NCI-H1694 treated with DMSO at 0.1 percent for 48 hours (cell line): ENCODE measurements around the gene CNOT10.
A peak's percentile ranks its signal among the peaks of the same experiment; 100 is the strongest.
"Not testable (repeated sequence)": the region's sequence is repeated elsewhere in the genome, so short reads cannot be mapped to it uniquely, and the experiment has no call there.

Experiments
- DNase-seq: peaks from one replicate; lab custom pipeline; 2025; lab: John Stamatoyannopoulos, UW

The CNOT10 gene, protein sequence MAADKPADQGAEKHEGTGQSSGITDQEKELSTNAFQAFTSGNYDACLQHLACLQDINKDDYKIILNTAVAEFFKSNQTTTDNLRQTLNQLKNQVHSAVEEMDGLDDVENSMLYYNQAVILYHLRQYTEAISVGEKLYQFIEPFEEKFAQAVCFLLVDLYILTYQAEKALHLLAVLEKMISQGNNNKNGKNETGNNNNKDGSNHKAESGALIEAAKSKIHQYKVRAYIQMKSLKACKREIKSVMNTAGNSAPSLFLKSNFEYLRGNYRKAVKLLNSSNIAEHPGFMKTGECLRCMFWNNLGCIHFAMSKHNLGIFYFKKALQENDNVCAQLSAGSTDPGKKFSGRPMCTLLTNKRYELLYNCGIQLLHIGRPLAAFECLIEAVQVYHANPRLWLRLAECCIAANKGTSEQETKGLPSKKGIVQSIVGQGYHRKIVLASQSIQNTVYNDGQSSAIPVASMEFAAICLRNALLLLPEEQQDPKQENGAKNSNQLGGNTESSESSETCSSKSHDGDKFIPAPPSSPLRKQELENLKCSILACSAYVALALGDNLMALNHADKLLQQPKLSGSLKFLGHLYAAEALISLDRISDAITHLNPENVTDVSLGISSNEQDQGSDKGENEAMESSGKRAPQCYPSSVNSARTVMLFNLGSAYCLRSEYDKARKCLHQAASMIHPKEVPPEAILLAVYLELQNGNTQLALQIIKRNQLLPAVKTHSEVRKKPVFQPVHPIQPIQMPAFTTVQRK

DNA sequence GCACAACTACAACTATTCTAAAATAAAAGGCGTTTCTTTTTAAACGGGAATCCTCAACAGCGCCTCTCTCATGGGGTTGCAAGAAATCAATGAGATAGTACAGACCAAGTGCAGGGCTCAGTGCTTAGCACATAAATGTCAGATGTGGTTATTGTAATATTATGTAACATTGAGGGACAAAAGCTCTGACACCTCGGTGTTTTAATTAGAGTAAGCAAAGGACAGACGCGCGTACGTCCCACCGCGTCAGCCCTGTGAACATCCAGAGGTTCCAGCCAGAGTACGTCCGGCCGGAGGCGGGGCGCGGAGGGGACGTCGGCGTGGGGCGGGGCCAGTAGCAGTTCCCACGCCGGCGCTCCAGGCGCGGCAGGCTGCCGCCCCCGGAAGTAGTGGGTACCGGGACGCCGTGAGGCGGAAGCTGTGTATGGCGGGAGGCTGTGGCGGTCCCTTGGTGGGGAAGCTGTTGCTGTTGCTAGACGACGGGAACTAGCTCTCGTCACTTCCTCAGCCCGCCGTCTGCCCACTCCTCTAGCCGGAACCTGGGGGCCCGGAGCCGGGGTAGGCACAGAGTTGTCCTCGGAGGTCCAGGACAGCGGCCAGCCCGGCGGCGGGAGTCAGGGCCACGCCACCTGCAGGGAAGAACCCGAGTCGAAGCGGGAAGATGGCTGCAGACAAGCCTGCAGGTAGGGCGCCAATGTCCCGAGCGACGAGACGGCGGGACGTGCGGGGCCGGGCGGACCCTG lies at the start of gene CNOT10:
Gene CNOT10, plus strand, starts transcription at position 389 of the 743 bp plus-strand sequence. Its CDS starts 273 bp downstream, at position 662.
- peak; percentile 68 for DNase-seq

DNA sequence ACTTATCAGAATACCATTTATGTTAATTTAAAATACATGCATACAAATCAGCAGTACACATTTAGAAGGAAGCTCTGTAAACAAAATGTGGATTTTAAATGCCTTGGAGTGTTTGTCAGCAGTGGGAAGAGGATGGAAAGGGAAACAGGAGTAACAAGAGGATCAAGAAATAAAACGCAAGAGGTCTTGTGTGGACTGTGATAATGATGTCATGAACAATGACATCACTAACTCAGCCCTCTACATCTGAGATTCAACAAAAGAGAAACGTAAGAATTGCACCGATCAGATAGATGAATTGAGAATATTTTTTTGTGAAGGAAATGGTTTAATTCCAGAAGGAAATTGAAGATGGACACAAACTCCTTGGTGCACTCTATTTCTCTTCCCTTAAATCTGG lies 44.0 kb upstream of the CNOT10 start:
- no peak for DNase-seq

DNA sequence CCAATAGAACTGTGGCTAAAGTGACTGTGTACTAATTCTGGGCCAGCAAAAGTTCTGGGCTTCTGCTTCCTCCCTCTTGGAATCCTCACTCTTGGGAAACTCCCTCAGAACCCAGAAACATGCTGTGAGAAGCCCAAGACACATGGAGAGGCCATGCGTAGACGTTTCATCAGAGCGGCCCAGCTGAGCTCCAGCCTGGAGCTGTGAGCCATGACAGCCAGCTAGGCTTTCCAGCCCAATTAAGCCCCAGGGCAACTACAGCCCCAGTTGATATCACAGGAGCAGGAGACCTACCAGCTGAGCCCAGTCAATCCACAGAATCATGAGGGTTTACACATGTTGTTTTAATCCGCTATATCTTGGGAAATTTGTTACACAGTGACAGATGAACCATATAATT lies 43.6 kb upstream of the CNOT10 start:
- DNase-seq, result no peak

DNA sequence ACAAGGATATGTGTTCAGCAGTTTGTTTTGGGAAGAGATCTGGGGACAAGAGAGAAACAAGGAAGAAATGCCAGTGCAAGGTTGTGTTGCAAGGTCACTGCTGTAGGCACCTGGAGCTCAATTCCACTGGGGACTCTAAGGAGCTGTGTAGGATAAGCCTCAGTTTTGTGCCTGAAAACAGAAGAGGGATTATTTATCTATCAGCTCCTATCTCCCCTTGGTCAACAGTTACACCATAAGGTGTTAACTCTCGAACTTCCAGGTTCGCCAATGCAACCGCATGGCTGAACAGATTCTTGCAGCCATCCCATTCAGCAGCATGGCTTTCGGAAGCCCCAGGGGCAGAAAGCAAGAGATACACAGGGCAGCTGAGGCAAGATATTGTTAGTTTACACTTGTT lies 41.6 kb upstream of the CNOT10 start:
- DNase-seq, result no peak

DNA sequence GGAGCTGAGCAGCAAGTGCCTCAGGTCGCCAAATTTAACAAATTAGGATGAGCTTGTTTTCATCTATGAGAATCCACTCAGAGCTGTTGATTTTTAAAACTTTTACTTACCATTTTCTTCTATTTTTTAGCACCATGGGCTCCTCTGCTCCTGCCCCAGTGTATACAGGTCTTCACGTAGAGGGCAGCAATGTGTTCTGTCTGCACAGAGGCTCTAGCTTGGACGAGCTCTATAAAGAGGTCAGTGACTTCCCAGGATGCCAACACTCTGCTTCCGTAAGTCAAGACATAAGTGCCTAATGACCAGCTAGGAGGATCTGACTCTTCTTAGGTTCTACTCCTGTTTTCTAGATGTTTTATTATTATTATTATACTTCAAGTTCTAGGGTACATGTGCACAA lies 41.2 kb upstream of the CNOT10 start:
- DNase-seq, result no peak

DNA sequence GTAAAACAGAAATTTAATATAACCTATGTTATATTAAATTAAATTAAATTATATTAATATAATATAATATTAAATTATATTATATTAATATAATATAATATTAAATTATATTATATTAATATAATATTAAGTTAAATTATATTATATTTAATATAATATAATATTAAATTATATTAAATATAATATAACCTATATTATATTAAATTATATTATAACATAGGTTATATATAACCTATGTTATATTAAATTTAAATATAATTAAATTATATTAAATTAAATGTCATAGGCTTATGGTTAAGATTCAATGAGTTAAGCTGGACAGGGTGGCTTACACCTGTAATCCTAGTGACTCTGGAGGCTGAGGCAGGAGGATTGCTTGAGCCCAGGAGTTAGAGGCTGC lies 40.6 kb upstream of the CNOT10 start:
- DNase-seq, result no peak

DNA sequence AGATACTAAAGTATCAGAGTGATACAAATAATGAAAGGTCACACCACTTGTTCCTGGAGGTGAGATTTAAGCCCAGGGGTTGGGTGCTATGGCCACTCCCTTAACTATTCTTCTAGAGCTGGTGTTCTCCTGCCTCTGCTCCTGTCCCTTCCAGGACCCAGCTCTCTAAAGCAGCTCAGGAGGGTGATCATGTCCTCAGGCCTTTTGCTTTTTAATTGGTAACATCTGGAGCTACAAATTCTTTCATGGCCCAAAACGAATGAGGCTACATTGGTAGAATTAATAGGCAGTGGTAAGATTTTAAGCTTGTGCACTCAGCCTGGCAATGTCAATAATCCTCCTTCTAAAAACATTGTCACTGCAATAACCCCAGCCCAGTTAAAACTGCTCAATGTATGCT lies 38.2 kb upstream of the CNOT10 start:
- no peak for DNase-seq

DNA sequence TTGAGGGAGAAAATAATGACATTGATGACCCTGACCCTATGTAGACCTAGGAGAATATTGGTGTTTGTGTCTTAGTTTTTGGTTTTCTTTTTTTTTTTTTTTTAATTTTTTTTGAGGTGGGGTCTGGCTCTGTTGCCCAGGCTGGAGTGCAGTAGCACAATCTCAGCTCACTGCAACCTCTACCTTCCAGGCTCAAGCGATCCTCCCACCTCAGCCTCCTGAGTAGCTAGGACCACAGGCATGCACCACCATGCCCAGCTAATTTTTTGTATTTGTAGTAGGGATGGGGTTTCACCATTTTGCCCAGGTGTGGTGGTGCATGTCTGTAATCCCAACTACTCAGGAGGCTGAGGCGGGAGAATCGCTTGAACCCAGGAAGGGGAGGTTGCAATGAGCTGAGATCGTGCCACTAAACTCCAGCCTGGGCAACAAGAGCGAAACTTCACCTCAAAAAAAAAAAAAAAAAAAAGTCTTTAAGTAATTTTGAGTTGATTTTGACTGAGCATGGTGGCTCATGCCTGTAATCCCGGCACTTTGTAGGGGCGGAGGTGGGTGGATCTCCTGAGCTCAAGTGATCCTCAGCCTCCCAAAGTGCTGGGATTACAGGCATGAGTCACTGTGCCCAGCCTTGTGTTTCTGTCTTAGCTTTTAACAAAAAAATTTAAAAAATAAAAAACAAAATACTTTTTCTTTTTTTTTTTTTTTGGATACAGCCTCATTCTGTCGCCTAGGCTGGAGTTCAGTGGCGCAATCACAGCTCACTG lies 32.5 kb upstream of the CNOT10 start:
- not testable (repeated sequence) for DNase-seq

DNA sequence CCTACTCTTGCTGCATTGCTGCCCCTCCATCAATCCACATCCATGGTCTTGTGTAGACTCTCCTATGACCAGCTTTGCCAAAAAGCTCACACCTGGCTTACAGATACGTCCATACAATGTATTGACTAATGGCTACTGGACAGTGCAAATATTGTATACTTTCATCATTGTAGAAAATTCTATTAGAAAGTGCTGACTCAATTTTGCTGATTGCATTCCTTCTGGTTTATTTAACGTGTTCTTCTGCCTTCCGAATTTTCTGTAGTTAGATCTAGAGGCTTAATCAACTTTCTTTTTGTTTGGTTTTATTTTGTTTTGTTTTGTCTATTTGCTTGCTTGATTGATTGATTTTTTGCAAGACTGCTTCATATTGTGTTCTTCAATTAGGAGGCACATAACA lies 29.8 kb upstream of the CNOT10 start:
- DNase-seq, result no peak

DNA sequence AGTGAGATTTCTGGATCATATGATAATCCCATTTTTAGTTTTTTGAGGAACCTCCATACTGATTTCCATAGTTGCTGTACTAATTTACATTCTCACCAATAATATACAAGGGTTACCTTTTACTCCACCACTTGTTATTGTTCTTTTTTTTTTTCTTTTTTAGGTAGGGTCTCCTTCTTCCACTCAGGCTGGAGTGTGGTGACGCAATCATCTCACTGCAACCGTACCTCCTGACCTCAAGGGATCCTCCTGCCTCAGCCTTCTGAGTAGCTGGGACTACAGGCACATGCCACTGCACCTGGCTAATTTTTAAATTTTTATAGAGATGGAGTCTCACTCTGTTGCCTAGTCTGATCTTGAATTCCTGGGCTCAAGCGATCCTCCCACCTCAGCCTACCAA lies 24.4 kb upstream of the CNOT10 start:
- no peak for DNase-seq

DNA sequence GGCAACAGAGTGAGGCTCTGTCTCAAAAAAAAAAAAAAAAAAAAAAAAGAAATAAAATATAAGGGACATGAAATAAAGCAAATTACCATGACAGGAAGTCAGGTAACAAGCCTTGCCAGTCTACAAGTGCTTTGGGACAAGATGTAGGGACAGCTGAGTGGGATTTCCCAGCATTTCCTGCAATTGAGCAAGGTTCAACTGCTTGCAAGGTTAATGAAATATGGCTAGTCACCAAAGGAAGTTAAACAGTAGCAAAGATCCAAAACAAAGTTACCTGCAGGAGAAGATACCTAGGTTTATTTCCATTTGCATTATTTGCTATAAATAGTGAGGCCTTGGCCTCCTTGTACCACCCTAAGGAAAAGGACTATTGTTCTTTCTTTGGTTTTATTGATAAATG lies 22.3 kb upstream of the CNOT10 start:
- DNase-seq, result no peak

DNA sequence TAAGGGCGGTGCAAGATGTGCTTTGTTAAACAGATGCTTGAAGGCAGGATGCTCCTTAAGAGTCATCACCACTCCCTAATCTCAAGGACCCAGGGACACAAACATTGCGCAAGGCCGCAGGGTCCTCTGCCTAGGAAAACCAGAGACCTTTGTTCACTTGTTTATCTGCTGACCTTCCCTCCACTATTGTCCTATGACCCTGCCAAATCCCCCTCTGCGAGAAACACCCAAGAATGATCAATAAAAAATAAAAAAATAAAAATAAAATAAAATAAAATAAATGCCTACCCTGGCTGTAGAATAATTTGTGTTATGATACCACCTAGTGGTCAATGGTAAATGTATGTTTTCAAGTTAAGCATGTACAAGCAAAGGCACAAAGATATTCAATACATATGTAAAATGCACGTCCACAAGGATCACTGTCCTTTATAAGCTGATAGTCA lies 20.3 kb upstream of the CNOT10 start:
- peak; percentile 10 for DNase-seq

DNA sequence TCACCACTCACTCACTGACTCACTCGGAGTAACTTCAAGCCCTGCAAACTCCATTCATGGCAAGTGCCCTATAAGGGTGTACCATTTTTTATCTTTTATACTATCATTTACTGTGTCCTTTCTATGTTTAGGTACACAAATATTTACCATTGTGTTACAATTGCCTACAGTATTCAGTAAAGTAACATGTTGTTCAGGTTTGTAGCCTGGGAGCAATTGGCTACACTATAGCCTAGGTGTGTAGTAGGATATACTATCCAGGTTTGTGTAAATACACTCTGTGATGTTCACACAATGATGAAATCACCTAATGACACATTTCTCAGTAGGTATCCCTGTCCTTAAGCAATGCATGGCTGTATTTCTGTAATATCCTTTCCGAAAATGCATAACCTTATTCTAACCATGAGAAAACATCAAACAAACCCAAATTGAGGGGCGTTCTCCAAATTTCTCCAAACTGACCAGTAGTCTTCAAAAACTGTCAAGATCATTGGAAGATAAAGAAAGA lies 17.9 kb upstream of the CNOT10 start:
- no peak for DNase-seq

DNA sequence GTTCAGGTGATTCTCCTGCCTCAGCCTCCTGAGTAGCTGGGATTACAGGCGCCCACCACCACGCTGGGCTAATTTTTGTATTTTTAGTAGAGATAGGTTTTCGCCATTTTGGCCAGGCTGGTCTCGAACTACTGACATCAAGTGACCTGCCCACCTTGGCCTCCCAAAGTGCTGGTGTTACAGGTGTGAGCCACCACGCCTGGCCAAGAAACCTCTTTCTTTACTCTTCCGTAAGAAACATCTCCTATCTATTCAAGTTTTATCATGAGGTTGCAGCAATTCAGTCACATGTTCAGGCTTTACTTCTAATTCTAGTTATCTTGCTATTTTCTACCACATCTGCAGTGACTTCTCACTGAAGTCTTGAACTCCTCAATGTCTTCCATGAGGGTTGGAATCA lies 15.8 kb upstream of the CNOT10 start:
- not testable (repeated sequence) for DNase-seq

DNA sequence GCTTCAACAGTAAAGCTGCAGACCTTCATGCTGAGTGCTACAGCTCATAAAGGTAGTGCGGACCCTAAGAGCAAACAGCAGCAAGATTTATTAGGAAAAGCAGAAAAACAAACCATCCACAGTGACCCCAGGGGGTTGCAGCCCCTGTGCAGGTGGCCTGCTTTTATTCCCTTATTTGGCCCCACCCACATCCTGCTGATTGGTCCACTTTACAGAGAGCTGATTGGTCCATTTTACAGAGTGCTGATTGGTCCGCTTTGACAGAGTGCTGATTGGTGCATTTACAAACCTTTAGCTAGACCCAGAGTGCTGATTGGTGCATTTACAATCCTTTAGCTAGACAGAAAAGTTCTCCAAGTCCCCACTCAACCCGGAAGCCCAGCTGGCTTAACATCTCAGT lies 11.3 kb upstream of the CNOT10 start:
- DNase-seq, result not testable (repeated sequence)

DNA sequence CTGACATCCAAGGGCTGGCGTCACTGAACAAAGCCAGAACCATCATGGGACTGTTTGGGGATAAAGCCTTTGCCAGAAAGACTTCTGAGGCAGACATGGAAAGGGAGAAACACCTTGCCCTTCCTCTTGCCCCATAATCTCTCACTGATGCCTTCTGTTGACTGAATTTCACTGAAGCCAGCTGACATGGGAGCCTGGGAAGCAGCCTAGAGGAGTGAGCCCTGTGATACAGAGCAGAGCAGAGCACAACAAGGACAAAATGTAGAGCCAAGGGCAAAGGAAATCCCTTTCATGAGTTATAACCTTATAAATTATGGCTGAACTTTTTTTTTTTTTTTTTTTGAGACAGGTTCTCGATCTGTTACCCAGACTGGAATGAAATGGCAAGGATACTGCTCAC lies 9.8 kb upstream of the CNOT10 start:
- no peak for DNase-seq

DNA sequence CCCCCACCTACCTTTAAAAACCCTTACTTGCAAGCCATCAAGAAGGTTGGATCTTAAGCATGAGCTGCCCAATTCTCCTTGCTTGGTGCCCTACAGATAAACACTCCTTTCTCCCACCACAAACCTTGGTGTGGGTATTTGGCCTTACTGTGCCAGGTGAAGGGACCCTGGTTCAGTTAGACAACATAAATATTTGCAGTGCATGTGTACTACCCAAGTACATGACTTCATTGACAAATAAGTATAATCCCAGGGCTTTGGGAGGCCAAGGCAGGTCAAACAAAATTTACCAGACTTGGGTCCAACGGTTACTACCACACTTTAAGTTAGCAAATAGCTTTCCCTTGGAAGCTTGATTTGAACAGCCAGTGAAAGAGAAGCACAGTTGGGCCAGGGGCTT lies 9.3 kb upstream of the CNOT10 start:
- DNase-seq, result no peak

DNA sequence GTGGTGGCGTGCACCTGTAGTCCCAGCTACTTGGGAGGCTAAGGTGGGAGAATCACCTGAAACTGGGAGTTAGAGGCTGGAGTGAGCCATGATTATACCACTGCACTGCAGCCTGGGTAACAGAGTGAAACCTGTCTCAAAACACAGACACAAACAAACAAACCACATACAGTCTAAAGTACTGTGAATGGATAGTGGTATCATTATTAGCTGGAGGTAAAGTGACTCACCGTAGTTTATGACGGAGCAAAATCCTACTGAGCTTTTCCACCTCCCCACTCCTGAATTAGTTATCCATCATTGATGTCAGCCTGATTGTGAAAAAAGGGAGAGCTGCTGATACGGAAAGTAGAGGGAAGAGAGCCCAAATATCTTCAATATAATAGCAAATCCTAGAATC lies 3.2 kb upstream of the CNOT10 start:
- DNase-seq, result no peak

DNA sequence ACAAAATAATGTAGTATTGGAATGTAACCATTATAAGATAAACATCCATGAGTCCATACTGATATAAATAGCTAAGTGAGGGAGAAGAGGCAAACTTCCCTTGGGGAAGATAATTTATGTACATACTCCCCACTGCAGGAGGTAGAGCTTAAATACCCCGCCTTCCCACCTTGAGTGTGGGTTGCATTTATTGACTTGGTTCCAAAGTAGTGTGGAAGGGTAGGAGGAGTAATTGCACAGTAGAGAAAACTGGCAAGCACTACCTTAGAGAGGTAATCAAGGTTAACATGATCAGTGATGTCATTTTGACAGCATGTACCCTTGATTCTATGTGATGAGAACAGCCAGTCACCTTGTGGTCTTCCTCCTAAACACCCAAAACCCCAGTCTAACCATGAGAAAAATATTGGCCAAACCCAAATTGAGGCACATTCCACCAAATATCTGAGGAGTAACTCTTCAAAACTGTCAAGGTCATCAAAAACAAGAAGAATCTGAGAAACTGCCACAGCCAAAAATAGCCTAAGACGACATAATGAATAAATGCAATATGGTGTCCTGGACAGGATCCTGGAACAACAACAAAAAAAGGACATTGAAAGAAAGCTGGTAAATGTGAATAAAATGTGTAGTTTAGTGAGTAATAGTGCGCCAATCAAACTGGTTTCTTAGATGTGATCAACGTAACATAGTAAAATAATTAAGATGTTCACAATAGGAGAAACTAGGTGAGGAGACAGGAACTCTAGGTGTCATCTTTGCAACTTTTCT lies 774 bp upstream of the CNOT10 start:
- DNase-seq, result no peak

DNA sequence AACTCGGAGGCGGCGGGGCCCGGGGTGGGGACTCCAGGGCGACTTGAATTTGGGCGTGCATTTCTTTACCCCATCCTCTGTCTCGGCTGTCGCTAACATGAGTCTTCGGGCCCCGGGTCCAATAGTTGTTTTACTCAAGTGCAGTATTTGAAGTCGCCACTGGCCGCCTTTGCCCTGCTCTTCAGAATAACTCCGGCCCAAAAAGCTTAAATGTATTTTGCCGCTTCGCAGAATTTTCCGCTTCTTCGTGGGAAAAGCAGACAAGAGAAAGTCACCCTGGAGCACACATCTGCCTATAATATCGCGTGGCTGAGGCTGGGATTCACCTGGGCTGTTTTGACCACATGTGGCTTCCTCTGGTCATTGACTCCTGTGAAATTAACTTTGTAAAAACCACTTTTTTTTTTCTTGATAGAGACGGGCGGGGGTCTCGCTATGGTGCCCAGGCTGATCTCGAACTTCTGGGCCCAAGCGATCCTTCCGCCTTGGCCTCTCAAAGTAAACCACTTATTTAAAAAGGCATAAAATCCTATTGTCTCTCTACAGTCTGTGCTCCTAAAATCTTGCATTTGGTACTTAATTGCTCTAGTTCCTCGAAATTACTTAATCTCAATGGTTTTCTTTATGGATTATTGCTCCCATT lies 676 bp downstream of the CNOT10 start:
- no peak for DNase-seq
